ENCODE data around the gene LRRTM3.
A peak's percentile ranks its signal among the peaks of the same experiment; 100 is the strongest.

Gene LRRTM3

GRCh38 chr10:66925896-66926715 is at the start of gene LRRTM3:
Gene LRRTM3 (plus strand): TSS chr10:66926036.
- peak; percentile 59 for TF ChIP-seq CTCF (IDR thresholded peaks at IDR 0.05; ENCODE audit: borderline replicate concordance, extremely low read depth, low read length, poor library complexity, severe bottlenecking)
- no peak for TF ChIP-seq EZH2 (IDR thresholded peaks at IDR 0.05; ENCODE audit: borderline replicate concordance, low read depth, low read length, severe bottlenecking)
- DNase-seq (peak; percentile 10), ATAC-seq (ENCODE audit: insufficient read depth, low read depth) (peak; percentile 74)
- Histone ChIP-seq H2AFZ (ENCODE audit: low read depth, low read length) (no peak within 1 kb of the TSS), H3K27me3 (ENCODE audit: insufficient read depth, low read length, poor library complexity) (no peaks in the 10 kb centered on the region), H3K4me1 (ENCODE audit: insufficient read depth, low read length) (no peaks in the 10 kb centered on the region), H3K9ac (ENCODE audit: low read depth, low read length) (no peak within 1 kb of the TSS), H3K4me3 (ENCODE audit: low read depth in 1 of 2, low read length in 2 of 2) (no peak within 1 kb of the TSS), H3K4me2 (ENCODE audit: insufficient read depth, low read length) (no peak within 1 kb of the TSS), H3K36me3 (ENCODE audit: insufficient read depth, low read length) (no peaks in the 10 kb centered on the region), H4K20me1 (ENCODE audit: insufficient read depth, low read length) (no peaks in the 10 kb centered on the region), H3K9me3 (ENCODE audit: insufficient read depth, low read length, severe bottlenecking) (no peaks in the 10 kb centered on the region), H3K27ac (ENCODE audit: low read length) (no peak within 1 kb of the TSS), H3K79me2 (ENCODE audit: insufficient read depth, low read length) (no peaks in the 10 kb centered on the region)

GRCh38 chr10:66877361-66877760 is 48.5 kb upstream of the LRRTM3 start:
- Histone ChIP-seq H3K4me2 (ENCODE audit: insufficient read depth, low read length) (no peak overlapping the region), H3K9me3 (ENCODE audit: insufficient read depth, low read length, severe bottlenecking) (no peaks in the 10 kb centered on the region), H3K27ac (ENCODE audit: low read length) (no peak overlapping the region), H2AFZ (ENCODE audit: low read depth, low read length) (no peak overlapping the region), H4K20me1 (ENCODE audit: insufficient read depth, low read length) (no peaks in the 10 kb centered on the region), H3K4me3 (ENCODE audit: low read depth in 1 of 2, low read length in 2 of 2) (no peak overlapping the region), H3K36me3 (ENCODE audit: insufficient read depth, low read length) (no peaks in the 10 kb centered on the region), H3K79me2 (ENCODE audit: insufficient read depth, low read length) (no peaks in the 10 kb centered on the region), H3K9ac (ENCODE audit: low read depth, low read length) (no peak overlapping the region), H3K4me1 (ENCODE audit: insufficient read depth, low read length) (no peaks in the 10 kb centered on the region), H3K27me3 (ENCODE audit: insufficient read depth, low read length, poor library complexity) (no peaks in the 10 kb centered on the region)
- ATAC-seq (ENCODE audit: insufficient read depth, low read depth) (no peak), DNase-seq (no peak)
- TF ChIP-seq EZH2 (IDR thresholded peaks at IDR 0.05; ENCODE audit: borderline replicate concordance, low read depth, low read length, severe bottlenecking) = no peak
- no peak for TF ChIP-seq CTCF (IDR thresholded peaks at IDR 0.05; ENCODE audit: borderline replicate concordance, extremely low read depth, low read length, poor library complexity, severe bottlenecking)

GRCh38 chr10:66880292-66880691 is 45.5 kb upstream of the LRRTM3 start:
- H4K20me1 ChIP-seq (ENCODE audit: insufficient read depth, low read length) = no peaks in the 10 kb centered on the region
- no peak for TF ChIP-seq EZH2 (IDR thresholded peaks at IDR 0.05; ENCODE audit: borderline replicate concordance, low read depth, low read length, severe bottlenecking)
- no peak for TF ChIP-seq CTCF (IDR thresholded peaks at IDR 0.05; ENCODE audit: borderline replicate concordance, extremely low read depth, low read length, poor library complexity, severe bottlenecking)
- no peak overlapping the region for H3K9ac ChIP-seq (ENCODE audit: low read depth, low read length)
- H3K4me1 ChIP-seq (ENCODE audit: insufficient read depth, low read length) = no peaks in the 10 kb centered on the region
- no peak overlapping the region for H2AFZ ChIP-seq (ENCODE audit: low read depth, low read length)
- no peak overlapping the region for H3K4me2 ChIP-seq (ENCODE audit: insufficient read depth, low read length)
- no peaks in the 10 kb centered on the region for H3K9me3 ChIP-seq (ENCODE audit: insufficient read depth, low read length, severe bottlenecking)
- H3K27ac ChIP-seq (ENCODE audit: low read length) = no peak overlapping the region
- H3K27me3 ChIP-seq (ENCODE audit: insufficient read depth, low read length, poor library complexity) = no peaks in the 10 kb centered on the region
- H3K79me2 ChIP-seq (ENCODE audit: insufficient read depth, low read length) = no peaks in the 10 kb centered on the region
- ATAC-seq (ENCODE audit: insufficient read depth, low read depth) = no peak
- no peak overlapping the region for H3K4me3 ChIP-seq (ENCODE audit: low read depth in 1 of 2, low read length in 2 of 2)
- DNase-seq = no peak
- H3K36me3 ChIP-seq (ENCODE audit: insufficient read depth, low read length) = no peaks in the 10 kb centered on the region

All from DND-41 (cell line).